SK-N-SH treated with all-trans-retinoic acid at 6 μM for 48 hours (cell line): Measurements from ENCODE around the gene ECHS1.

ENCODE experiments used
- ATAC-seq: fragments of 200-7000 bp; cut with Tn5 transposase; 3 replicates; pipeline ENCODE4 v1.9.1; 2020; ENCODE audit warnings: mild to moderate bottlenecking, moderate library complexity
- ARNTL ChIP-seq: fragments of 450-650 bp; formaldehyde crosslinking; IDR thresholded peaks from 2 replicates; pipeline ENCODE4 v1.5.0; 2020; ENCODE audit warnings: low read depth, mild to moderate bottlenecking, moderate library complexity, borderline replicate concordance
- BACH2 ChIP-seq: fragments of 250-450 bp; sonication (Bioruptor Pico); IDR thresholded peaks from 2 replicates; pipeline ENCODE4 v1.9.0; 2021; ENCODE audit warnings: mild to moderate bottlenecking, borderline replicate concordance
- CREB5 ChIP-seq: fragments of 250-450 bp; sonication (Bioruptor Pico); IDR thresholded peaks from 2 replicates; pipeline ENCODE4 v1.5.1; 2020; ENCODE audit warnings: low read depth, mild to moderate bottlenecking, moderate library complexity
- CSDC2 ChIP-seq: fragments of 250-450 bp; sonication (Bioruptor Pico); IDR thresholded peaks from 2 replicates; pipeline ENCODE4 v1.5.0; 2020; ENCODE audit warnings: mild to moderate bottlenecking, moderate library complexity
- ESRRG ChIP-seq: fragments of 250-450 bp; sonication (Bioruptor Pico); IDR thresholded peaks from 2 replicates; pipeline ENCODE4 v1.6.1; 2021; ENCODE audit warnings: mild to moderate bottlenecking
- GLIS3 ChIP-seq: fragments of 250-450 bp; sonication (Bioruptor Pico); IDR thresholded peaks from 2 replicates; pipeline ENCODE4 v1.5.0; 2020; ENCODE audit warnings: mild to moderate bottlenecking, moderate library complexity
- ISL1 ChIP-seq: fragments of 250-450 bp; sonication (Bioruptor Pico); IDR thresholded peaks from 2 replicates; pipeline ENCODE4 v2.1.2; 2022; ENCODE audit warnings: mild to moderate bottlenecking, moderate library complexity
- OSR1 ChIP-seq: fragments of 250-450 bp; sonication (Bioruptor Pico); IDR thresholded peaks from 2 replicates; pipeline ENCODE4 v1.8.0; 2022; ENCODE audit warnings: moderate library complexity, mild to moderate bottlenecking, inconsistent platforms
- PATZ1 ChIP-seq: fragments of 250-450 bp; sonication (Bioruptor Pico); IDR thresholded peaks from 2 replicates; pipeline ENCODE4 v1.8.0; 2020; ENCODE audit warnings: mild to moderate bottlenecking, moderate library complexity, borderline replicate concordance
- PPARA ChIP-seq: fragments of 250-450 bp; sonication (Bioruptor Pico); IDR thresholded peaks from 2 replicates; pipeline ENCODE4 v1.5.0; 2020; ENCODE audit warnings: mild to moderate bottlenecking, borderline replicate concordance
- SNAI2 ChIP-seq: fragments of 250-450 bp; sonication (Bioruptor Pico); IDR thresholded peaks from 2 replicates; pipeline ENCODE4 v1.5.0; 2020; ENCODE audit warnings: mild to moderate bottlenecking, moderate library complexity
- TSHZ2 ChIP-seq: fragments of 250-450 bp; sonication (Bioruptor Pico); IDR thresholded peaks from 2 replicates; pipeline ENCODE4 v1.5.0; 2020; ENCODE audit warnings: mild to moderate bottlenecking, moderate library complexity
- ZC3H10 ChIP-seq: fragments of 250-450 bp; sonication (Bioruptor Pico); IDR thresholded peaks from 2 replicates; pipeline ENCODE4 v1.5.1; 2021; ENCODE audit warnings: mild to moderate bottlenecking, moderate library complexity
- ZFP3 ChIP-seq: fragments of 250-450 bp; sonication (Bioruptor Pico); IDR thresholded peaks from 2 replicates; pipeline ENCODE4 v1.5.0; 2020; ENCODE audit warnings: mild to moderate bottlenecking, moderate library complexity
- ZFP30 ChIP-seq: fragments of 450-650 bp; formaldehyde crosslinking; IDR thresholded peaks from 2 replicates; pipeline ENCODE4 v1.5.0; 2022; ENCODE audit warnings: mild to moderate bottlenecking, moderate library complexity
- ZNF565 ChIP-seq: fragments of 450-650 bp; formaldehyde crosslinking; conservative IDR thresholded peaks from 2 replicates; pipeline ENCODE4 v1.5.0; 2020; ENCODE audit warnings: low read depth, mild to moderate bottlenecking, moderate library complexity
- ZNF8 ChIP-seq: fragments of 450-650 bp; formaldehyde crosslinking; IDR thresholded peaks from 2 replicates; pipeline ENCODE4 v1.5.0; 2020; ENCODE audit warnings: mild to moderate bottlenecking, moderate library complexity
- TF ChIP-seq, protein P1 (sequence below): fragments of 250-450 bp; sonication (Bioruptor Pico); IDR thresholded peaks from 2 replicates; pipeline ENCODE4 v1.5.1; 2021; ENCODE audit warnings: mild to moderate bottlenecking, moderate library complexity
- TF ChIP-seq, protein P2 (sequence below): fragments of 250-450 bp; sonication (Bioruptor Pico); IDR thresholded peaks from 2 replicates; pipeline ENCODE4 v1.8.0; 2021; ENCODE audit warnings: low read depth, mild to moderate bottlenecking, moderate library complexity, borderline replicate concordance

ECHS1 gene

GRCh38 chr10:133401500-133401899, 28.3 kb upstream of the ECHS1 start (continued):
- TF ChIP-seq ZNF565 (CRISPR knock-in tag), result no peak
- no peak for TF ChIP-seq ISL1 (CRISPR knock-in tag)
- TF ChIP-seq, protein P1, sequence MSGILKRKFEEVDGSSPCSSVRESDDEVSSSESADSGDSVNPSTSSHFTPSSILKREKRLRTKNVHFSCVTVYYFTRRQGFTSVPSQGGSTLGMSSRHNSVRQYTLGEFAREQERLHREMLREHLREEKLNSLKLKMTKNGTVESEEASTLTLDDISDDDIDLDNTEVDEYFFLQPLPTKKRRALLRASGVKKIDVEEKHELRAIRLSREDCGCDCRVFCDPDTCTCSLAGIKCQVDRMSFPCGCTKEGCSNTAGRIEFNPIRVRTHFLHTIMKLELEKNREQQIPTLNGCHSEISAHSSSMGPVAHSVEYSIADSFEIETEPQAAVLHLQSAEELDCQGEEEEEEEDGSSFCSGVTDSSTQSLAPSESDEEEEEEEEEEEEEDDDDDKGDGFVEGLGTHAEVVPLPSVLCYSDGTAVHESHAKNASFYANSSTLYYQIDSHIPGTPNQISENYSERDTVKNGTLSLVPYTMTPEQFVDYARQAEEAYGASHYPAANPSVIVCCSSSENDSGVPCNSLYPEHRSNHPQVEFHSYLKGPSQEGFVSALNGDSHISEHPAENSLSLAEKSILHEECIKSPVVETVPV (CRISPR knock-in tag), result no peak
- no peak for TF ChIP-seq PPARA (CRISPR knock-in tag)

DNA sequence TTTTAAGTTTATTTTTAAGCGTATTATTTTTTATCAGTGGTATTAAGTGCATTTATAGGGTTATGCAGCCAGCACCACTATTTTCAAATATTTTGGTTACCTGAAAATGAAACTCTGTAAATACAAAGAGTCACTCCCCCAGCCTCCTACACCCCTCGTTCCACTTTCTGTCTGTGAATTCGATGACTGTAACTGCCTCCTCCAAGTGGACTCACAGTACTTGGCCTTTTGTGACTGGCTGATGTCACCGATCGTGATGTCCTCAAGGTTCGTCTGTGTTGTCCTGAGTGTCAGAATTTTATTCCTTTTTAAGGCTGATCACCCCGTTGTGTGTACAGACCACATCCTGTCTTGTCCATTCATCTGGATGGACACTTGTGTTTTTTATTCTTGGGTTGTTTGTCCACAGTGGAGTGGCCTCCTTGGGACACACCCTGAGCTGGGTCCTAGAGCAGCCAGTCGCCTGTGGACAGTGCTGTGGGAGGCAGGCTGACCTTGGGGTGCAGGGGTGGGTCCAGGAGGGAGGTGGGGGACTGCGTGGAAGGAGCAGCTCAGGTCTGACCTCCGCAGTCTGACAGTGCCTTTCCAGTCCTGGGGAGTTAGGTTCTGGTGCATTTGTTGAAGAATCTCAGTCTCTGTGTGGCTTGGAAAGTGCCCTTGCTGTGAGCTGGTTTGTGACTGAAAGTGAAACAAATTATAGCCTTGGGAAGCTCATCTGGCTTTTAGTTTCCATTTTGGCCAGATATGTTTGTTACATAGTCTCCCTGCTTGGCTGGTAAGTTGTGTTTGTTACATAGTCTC, 27.7 kb upstream of the ECHS1 start:
- TF ChIP-seq ESRRG (no peak), CSDC2 (no peak), PATZ1 (CRISPR knock-in tag) (no peak), ZNF565 (CRISPR knock-in tag) (no peak)
- ATAC-seq, result no peak

DNA sequence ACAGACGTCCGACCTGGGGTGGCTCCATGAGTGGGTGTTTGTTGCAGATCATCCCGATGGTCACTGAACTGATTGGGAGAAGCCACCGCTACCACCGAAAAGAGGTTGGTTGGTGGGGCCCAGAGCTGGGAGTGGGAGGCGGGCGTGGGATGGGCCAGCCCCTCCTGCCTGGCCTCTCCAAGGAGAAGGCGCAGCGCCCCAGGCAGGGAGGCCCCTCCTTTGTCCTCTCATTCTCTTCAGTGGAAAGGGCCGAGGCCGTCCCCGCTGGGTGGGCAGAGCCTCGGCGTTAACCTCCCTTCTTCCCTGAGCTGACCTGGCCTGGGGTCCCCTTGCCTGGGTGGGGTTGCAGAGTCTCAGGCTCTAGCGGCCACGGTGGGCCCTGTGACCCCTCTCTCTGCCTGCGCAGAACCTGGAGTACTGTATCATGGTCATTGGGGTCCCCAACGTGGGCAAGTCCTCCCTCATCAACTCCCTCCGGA, 26.0 kb upstream of the ECHS1 start:
- TF ChIP-seq ZFP3 (CRISPR knock-in tag), result no peak
- TF ChIP-seq ZC3H10 (CRISPR knock-in tag), result no peak
- TF ChIP-seq ARNTL (CRISPR knock-in tag), result no peak
- TF ChIP-seq BACH2 (CRISPR knock-in tag), result no peak
- no peak for TF ChIP-seq ZNF8 (CRISPR knock-in tag)
- no peak for TF ChIP-seq PPARA (CRISPR knock-in tag)
- no peak for TF ChIP-seq ZFP30 (CRISPR knock-in tag)
- TF ChIP-seq ISL1 (CRISPR knock-in tag), result no peak
- TF ChIP-seq, protein P2, sequence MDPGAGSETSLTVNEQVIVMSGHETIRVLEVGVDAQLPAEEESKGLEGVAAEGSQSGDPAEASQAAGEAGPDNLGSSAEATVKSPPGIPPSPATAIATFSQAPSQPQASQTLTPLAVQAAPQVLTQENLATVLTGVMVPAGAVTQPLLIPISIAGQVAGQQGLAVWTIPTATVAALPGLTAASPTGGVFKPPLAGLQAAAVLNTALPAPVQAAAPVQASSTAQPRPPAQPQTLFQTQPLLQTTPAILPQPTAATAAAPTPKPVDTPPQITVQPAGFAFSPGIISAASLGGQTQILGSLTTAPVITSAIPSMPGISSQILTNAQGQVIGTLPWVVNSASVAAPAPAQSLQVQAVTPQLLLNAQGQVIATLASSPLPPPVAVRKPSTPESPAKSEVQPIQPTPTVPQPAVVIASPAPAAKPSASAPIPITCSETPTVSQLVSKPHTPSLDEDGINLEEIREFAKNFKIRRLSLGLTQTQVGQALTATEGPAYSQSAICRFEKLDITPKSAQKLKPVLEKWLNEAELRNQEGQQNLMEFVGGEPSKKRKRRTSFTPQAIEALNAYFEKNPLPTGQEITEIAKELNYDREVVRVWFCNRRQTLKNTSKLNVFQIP, result no peak
- TF ChIP-seq, protein P1 (CRISPR knock-in tag), result no peak
- TF ChIP-seq CREB5 (CRISPR knock-in tag), result no peak
- TF ChIP-seq SNAI2 (CRISPR knock-in tag), result no peak
- TF ChIP-seq CSDC2, result no peak
- no peak for TF ChIP-seq PATZ1 (CRISPR knock-in tag)
- TF ChIP-seq, all 23 proteins: peak for 0
- ATAC-seq, result no peak

GRCh38 chr10:133397938-133398337, 24.8 kb upstream of the ECHS1 start:
- ATAC-seq, result no peak
- no peak for TF ChIP-seq ESRRG
- no peak for TF ChIP-seq ZFP30 (CRISPR knock-in tag)
- no peak for TF ChIP-seq OSR1
- TF ChIP-seq PATZ1 (CRISPR knock-in tag), result no peak
- TF ChIP-seq TSHZ2 (CRISPR knock-in tag), result no peak
- TF ChIP-seq ZFP3 (CRISPR knock-in tag), result no peak
- TF ChIP-seq PPARA (CRISPR knock-in tag), result no peak
- TF ChIP-seq GLIS3 (CRISPR knock-in tag), result no peak
